ENCODE measurements around the gene OTOG.

- TF ChIP-seq EZH2 (IDR thresholded peaks at IDR 0.05; ENCODE audit: borderline replicate concordance, low read depth, low read length, severe bottlenecking) = no peak
- TF ChIP-seq, protein P1, sequence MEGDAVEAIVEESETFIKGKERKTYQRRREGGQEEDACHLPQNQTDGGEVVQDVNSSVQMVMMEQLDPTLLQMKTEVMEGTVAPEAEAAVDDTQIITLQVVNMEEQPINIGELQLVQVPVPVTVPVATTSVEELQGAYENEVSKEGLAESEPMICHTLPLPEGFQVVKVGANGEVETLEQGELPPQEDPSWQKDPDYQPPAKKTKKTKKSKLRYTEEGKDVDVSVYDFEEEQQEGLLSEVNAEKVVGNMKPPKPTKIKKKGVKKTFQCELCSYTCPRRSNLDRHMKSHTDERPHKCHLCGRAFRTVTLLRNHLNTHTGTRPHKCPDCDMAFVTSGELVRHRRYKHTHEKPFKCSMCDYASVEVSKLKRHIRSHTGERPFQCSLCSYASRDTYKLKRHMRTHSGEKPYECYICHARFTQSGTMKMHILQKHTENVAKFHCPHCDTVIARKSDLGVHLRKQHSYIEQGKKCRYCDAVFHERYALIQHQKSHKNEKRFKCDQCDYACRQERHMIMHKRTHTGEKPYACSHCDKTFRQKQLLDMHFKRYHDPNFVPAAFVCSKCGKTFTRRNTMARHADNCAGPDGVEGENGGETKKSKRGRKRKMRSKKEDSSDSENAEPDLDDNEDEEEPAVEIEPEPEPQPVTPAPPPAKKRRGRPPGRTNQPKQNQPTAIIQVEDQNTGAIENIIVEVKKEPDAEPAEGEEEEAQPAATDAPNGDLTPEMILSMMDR (IDR thresholded peaks at IDR 0.05; ENCODE audit: extremely low read depth in 1 of 2, insufficient read depth in 1 of 2, low read depth in 1 of 2, low read length in 2 of 2) = no peak
These were observed 121.1 kb downstream of the OTOG start for GRCh38 chr11:17668166-17668565.

Measured in endothelial cell of umbilical vein (primary cell).